Lung (tissue), 12 donors: ENCODE measurements around the gene TUG1. TPM values are rescaled to one million over a fixed set of nuclear protein-coding genes. Genes with fewer than 3 reads are reported as not detected.

Source experiments
- ATAC-seq: fragments of 200-7000 bp; cut with Tn5 transposase; one replicate; pipeline ENCODE4 v1.9.1; 2020; ENCODE audit warnings: moderate number of reproducible peaks; ENCODE audit not compliant: insufficient read depth, low FRiP score
- DNase-seq, 3 donors: peaks; one replicate each; pipeline ENCODE4 v3.0.0-alpha.2; 2013 to 2017
- H3K27ac ChIP-seq, 2 donors: one replicate each; pipeline ENCODE4 v1.5.1; 2013; ENCODE audit warnings: mild to moderate bottlenecking in 2 of 2, moderate library complexity in 2 of 2, control low read depth in 1 of 2, inconsistent platforms in 1 of 2, low read depth in 1 of 2, low read length in 1 of 2
- H3K27me3 ChIP-seq, 3 donors: one replicate each; pipeline ENCODE4 v1.5.1; 2013; ENCODE audit warnings: low read length in 2 of 3; ENCODE audit not compliant: control insufficient read depth in 3 of 3, insufficient read depth in 3 of 3
- H3K36me3 ChIP-seq, 4 donors: one replicate each; pipeline ENCODE4 v1.5.1; 2013; ENCODE audit warnings: low read length in 4 of 4, mild to moderate bottlenecking in 1 of 4, moderate library complexity in 1 of 4; ENCODE audit not compliant: control insufficient read depth in 4 of 4, insufficient read depth in 4 of 4
- H3K4me1 ChIP-seq, 5 donors: one replicate each; pipeline ENCODE4 v1.5.1; 2013; ENCODE audit warnings: low read length in 5 of 5, mild to moderate bottlenecking in 2 of 5, moderate library complexity in 1 of 5; ENCODE audit not compliant: control insufficient read depth in 5 of 5, insufficient read depth in 5 of 5
- H3K4me3 ChIP-seq: one replicate; pipeline ENCODE4 v1.5.1; 2013; ENCODE audit warnings: mild to moderate bottlenecking, control low read depth, moderate library complexity
- H3K9ac ChIP-seq, 2 donors: one replicate each; pipeline ENCODE4 v1.5.1; 2013; ENCODE audit warnings: low read length in 2 of 2, control low read depth in 1 of 2; ENCODE audit not compliant: insufficient read depth in 1 of 2
- H3K9me3 ChIP-seq, 4 donors: one replicate each; pipeline ENCODE4 v1.5.1; 2013; ENCODE audit warnings: low read length in 3 of 4, mild to moderate bottlenecking in 1 of 4, moderate library complexity in 1 of 4; ENCODE audit not compliant: control insufficient read depth in 4 of 4, insufficient read depth in 3 of 4
- WGBS, 2 donors: extraction: QIAGEN DNeasy Blood & Tissue Kit; methylation state at CpG; one replicate each; pipeline ENCODE4 v1.1.7; 2013; 5-methylcytosine and 5-hydroxymethylcytosine counted together
- polyA plus RNA-seq, 2 donors: library from polyadenylated mRNA; stranded (reverse); fragments of 200-250 nt; gene quantifications; one replicate each; pipeline ENCODE4 v1.2.1, GENCODE V29; 2013
- total RNA-seq, 2 donors: library from RNA; depleted of rRNA in 1 of 2; stranded (reverse); fragments of >200 nt in 1 of 2; gene quantifications; one replicate each; pipeline ENCODE4 v1.2.1, GENCODE V29; 2014 to 2021
- TF ChIP-seq, protein P1 (sequence below): IDR thresholded peaks from 2 replicates; pipeline ENCODE4 v1.5.1; 2012; ENCODE audit warnings: mild to moderate bottlenecking; ENCODE audit errors: control extremely low read depth, extremely low read depth
- donor health status: control.
- donor health status: control.
- donor health status: Bipolar disorder and iron deficiency.
- donor health status: healthy.
- donor health status: DM: yes; HTN: yes; CAD: no.

Gene TUG1
- total and polyA plus RNA-seq, 4 donors = 24.3 to 147 (median 40.2) TPM

DNA sequence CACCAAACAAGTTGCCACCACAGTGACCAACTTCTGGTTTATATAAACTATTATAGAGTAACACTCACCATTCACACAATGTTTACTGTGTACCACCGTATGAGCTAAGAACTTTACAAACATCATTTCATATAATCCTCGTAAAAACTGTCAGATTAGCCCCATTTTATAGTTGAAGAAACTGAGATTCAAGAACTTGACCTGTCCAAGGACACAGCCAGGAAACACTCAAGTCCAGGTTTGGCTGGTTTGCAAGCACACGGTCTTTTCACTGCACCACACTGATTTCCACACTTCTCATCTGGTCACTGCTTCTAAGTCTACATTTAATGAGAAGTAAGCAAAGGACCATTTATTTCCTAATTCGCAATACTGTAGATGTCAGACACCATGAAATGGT, 4.2 kb upstream of the TUG1 start:
- 81 to 85% methylated on average over 4 of the region's 4 CpGs for WGBS, 2 donors
- ATAC-seq = no peak
- Histone ChIP-seq H3K36me3 (peaks cover 0 to 15% (median 3%) of the 10 kb centered on the region in 4 donors), H3K4me1 (peaks cover 0 to 5% (median 5%) of the 10 kb centered on the region in 5 donors), H3K4me3 (no peak overlapping the region), H3K27ac (no peak overlapping the region), H3K9me3 (peaks cover 0 to 12% (median under 1%) of the 10 kb centered on the region in 4 donors), H3K27me3 (no peaks in the 10 kb centered on the region), H3K9ac (no peak overlapping the region)
- TF ChIP-seq, protein P1, sequence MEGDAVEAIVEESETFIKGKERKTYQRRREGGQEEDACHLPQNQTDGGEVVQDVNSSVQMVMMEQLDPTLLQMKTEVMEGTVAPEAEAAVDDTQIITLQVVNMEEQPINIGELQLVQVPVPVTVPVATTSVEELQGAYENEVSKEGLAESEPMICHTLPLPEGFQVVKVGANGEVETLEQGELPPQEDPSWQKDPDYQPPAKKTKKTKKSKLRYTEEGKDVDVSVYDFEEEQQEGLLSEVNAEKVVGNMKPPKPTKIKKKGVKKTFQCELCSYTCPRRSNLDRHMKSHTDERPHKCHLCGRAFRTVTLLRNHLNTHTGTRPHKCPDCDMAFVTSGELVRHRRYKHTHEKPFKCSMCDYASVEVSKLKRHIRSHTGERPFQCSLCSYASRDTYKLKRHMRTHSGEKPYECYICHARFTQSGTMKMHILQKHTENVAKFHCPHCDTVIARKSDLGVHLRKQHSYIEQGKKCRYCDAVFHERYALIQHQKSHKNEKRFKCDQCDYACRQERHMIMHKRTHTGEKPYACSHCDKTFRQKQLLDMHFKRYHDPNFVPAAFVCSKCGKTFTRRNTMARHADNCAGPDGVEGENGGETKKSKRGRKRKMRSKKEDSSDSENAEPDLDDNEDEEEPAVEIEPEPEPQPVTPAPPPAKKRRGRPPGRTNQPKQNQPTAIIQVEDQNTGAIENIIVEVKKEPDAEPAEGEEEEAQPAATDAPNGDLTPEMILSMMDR = no peak
- no peak for DNase-seq

- Histone ChIP-seq H3K9me3 (peaks cover 0 to 39% (median 13%) of the 10 kb centered on the region in 4 donors), H3K9ac (peak within 1 kb of the TSS; percentile 82 to 86), H3K4me1 (peaks cover 0 to 16% (median 11%) of the 10 kb centered on the region in 5 donors), H3K27ac (peak within 1 kb of the TSS; percentile 97 to 98), H3K36me3 (peaks cover 3 to 45% (median 28%) of the 10 kb centered on the region in 4 donors), H3K4me3 (peak within 1 kb of the TSS; percentile 89), H3K27me3 (no peaks in the 10 kb centered on the region)
- WGBS, 2 donors = 21 to 24% methylated on average over 40 to 53 of the region's 53 CpGs
- DNase-seq (peak in 1 of 3 donors; percentile 25), ATAC-seq (peak; percentile 41)
- TF ChIP-seq, protein P1 = no peak
Measured at GRCh38 chr22:30968015-30968923, 796 bp upstream of the TUG1 start, which contains the start of gene MORC2. TSS of gene MORC2 (minus strand) at chr22:30968774. CDS start at chr22:30967889, 885 bp downstream.

GRCh38 chr22:30969532-30970355, 679 bp downstream of the TUG1 start:
- Histone ChIP-seq H3K36me3 (peaks cover 6 to 58% (median 39%) of the 10 kb centered on the region in 4 donors), H3K4me1 (peaks cover 0 to 16% (median 11%) of the 10 kb centered on the region in 5 donors), H3K27me3 (no peaks in the 10 kb centered on the region), H3K27ac (peak overlapping the region; percentile 97 to 98), H3K4me3 (peak overlapping the region; percentile 89), H3K9me3 (peaks cover under 1 to 53% (median 18%) of the 10 kb centered on the region in 4 donors), H3K9ac (peak overlapping the region; percentile 82 to 86)
- ATAC-seq (peak; percentile 37), DNase-seq (peak in 1 of 3 donors; percentile 51)
- 3 to 7% methylated on average over 36 to 49 of the region's 49 CpGs for WGBS, 2 donors
- TF ChIP-seq, protein P1 = no peak
